Suprapubic skin (tissue), 3 donors: Measurements from ENCODE around the gene GSTK1.

Experiments used
- CTCF ChIP-seq, 2 donors: fragments of 200-600 bp in 1 of 2; fragments of 450-650 bp in 1 of 2; sonication (generic) in 1 of 2; IDR thresholded peaks; one replicate each; pipeline ENCODE4 v1.5.1; 2016 to 2019; ENCODE audit warnings: antibody characterized with exemption in 2 of 2, mild to moderate bottlenecking in 1 of 2, moderate library complexity in 1 of 2
- POLR2AphosphoS5 ChIP-seq, 3 donors: sonication (generic); formaldehyde crosslinking; IDR thresholded peaks; one replicate each; pipeline ENCODE4 v1.6.1; 2017; ENCODE audit warnings: antibody characterized with exemption in 3 of 3

DNA sequence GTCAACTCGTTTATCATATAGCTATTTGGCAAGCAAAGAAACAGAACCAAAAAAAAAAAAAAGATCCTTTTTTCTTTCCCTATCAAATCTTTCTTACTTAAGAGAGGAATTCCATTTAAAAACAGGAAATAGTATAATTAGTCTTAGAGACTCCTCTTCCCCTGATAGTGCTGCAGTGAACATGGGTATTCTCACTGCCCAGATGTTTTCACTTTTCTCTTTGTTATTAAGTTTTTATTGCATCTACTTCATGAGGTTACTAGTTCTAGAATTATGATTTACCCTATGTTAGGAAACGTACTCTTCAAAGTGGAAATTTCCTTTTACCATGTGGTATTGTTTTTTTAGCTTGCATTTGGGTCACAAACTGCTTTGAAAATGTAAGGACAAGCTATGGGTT, 33.4 kb downstream of the GSTK1 start:
- TF ChIP-seq CTCF (IDR thresholded peaks at IDR 0.05): no peak
- no peak for TF ChIP-seq POLR2AphosphoS5 (IDR thresholded peaks at IDR 0.05)
